HEK293T (cell line): ENCODE results near the gene SSR1.
"Not testable (repeated sequence)": the region's sequence is repeated elsewhere in the genome, so short reads cannot be mapped to it uniquely, and the experiment has no call there.

Experiments used
- CTCF ChIA-PET: fragments of 350-600 bp; formaldehyde crosslinking; extraction: SDS; loops from one replicate; lab custom pipeline; 2021; ENCODE audit warnings: antibody characterized with exemption, inconsistent platforms; lab: Yijun Ruan, JAX
- POLR2A ChIA-PET: fragments of 350-600 bp; formaldehyde crosslinking; extraction: SDS; loops from one replicate; lab custom pipeline; 2020; ENCODE audit warnings: antibody characterized with exemption, inconsistent platforms; lab: Yijun Ruan, JAX
- DNase-seq: peaks from one replicate; pipeline ENCODE4 v3.0.0; 2012; ENCODE audit warnings: mixed read lengths; ENCODE audit errors: extremely low spot score
- ARNT ChIP-seq: fragments of 450-650 bp; IDR thresholded peaks from 2 replicates; pipeline ENCODE4 v1.6.1; 2017; ENCODE audit warnings: mild to moderate bottlenecking
- BHLHE40 ChIP-seq: fragments of 450-650 bp; IDR thresholded peaks from 2 replicates; pipeline ENCODE4 v1.6.1; 2016; ENCODE audit warnings: mild to moderate bottlenecking, moderate library complexity, borderline replicate concordance
- CTBP1 ChIP-seq: fragments of 450-650 bp; IDR thresholded peaks from 2 replicates; pipeline ENCODE4 v1.6.1; 2016; ENCODE audit warnings: borderline replicate concordance
- ELF4 ChIP-seq: fragments of 450-650 bp; IDR thresholded peaks from 2 replicates; pipeline ENCODE4 v1.6.1; 2017; ENCODE audit warnings: antibody characterized with exemption
- FOXA1 ChIP-seq: fragments of 450-650 bp; IDR thresholded peaks from 2 replicates; pipeline ENCODE4 v1.6.1; 2016; ENCODE audit warnings: mild to moderate bottlenecking
- FOXK2 ChIP-seq: fragments of 450-650 bp; IDR thresholded peaks from 2 replicates; pipeline ENCODE4 v1.6.1; 2016; ENCODE audit warnings: mild to moderate bottlenecking
- FOXM1 ChIP-seq: fragments of 450-650 bp; IDR thresholded peaks from 2 replicates; pipeline ENCODE4 v1.6.1; 2017; ENCODE audit warnings: mild to moderate bottlenecking, borderline replicate concordance
- HDGF ChIP-seq: fragments of 450-650 bp; IDR thresholded peaks from 2 replicates; pipeline ENCODE4 v1.6.1; 2017; ENCODE audit warnings: antibody characterized with exemption, borderline replicate concordance
- L3MBTL2 ChIP-seq: fragments of 450-650 bp; conservative IDR thresholded peaks from 2 replicates; pipeline ENCODE4 v1.6.1; 2016; ENCODE audit warnings: mild to moderate bottlenecking
- LEF1 ChIP-seq: fragments of 450-650 bp; IDR thresholded peaks from 2 replicates; pipeline ENCODE4 v1.6.1; 2017; ENCODE audit warnings: mild to moderate bottlenecking, borderline replicate concordance
- NFRKB ChIP-seq: fragments of 450-650 bp; IDR thresholded peaks from 2 replicates; pipeline ENCODE4 v1.6.1; 2016; ENCODE audit warnings: mild to moderate bottlenecking, moderate library complexity
- PKNOX1 ChIP-seq: fragments of 450-650 bp; IDR thresholded peaks from 2 replicates; pipeline ENCODE4 v1.6.1; 2016
- SP1 ChIP-seq: fragments of 450-650 bp; IDR thresholded peaks from 2 replicates; pipeline ENCODE4 v1.6.1; 2017
- SUZ12 ChIP-seq: fragments of 450-650 bp; IDR thresholded peaks from 2 replicates; pipeline ENCODE4 v1.6.1; 2016; ENCODE audit warnings: mild to moderate bottlenecking
- TARDBP ChIP-seq: fragments of 450-650 bp; IDR thresholded peaks from 2 replicates; pipeline ENCODE4 v1.6.1; 2016
- ZNF384 ChIP-seq: fragments of 450-650 bp; IDR thresholded peaks from 2 replicates; pipeline ENCODE4 v1.6.1; 2016

Gene SSR1

GRCh38 chr6:7332090-7332745 lies 19.2 kb upstream of the SSR1 start:
- POLR2A ChIA-PET: interaction anchor here (0.8 to 1.6 kb wide), 2 partner anchors 19 to 58 kb away, joined by 3 to 5 read pairs; partner anchors contain the start of genes CAGE1, RIOK1 and SSR1
- TF ChIP-seq PKNOX1: no peak
- no peak for TF ChIP-seq L3MBTL2
- no peak for TF ChIP-seq ELF4
- no peak for TF ChIP-seq HDGF
- TF ChIP-seq TARDBP: no peak
- TF ChIP-seq LEF1: no peak
- no peak for TF ChIP-seq ZNF384
- no peak for TF ChIP-seq CTBP1
- no peak for DNase-seq
- CTCF ChIA-PET: interaction anchor here (0.6 kb wide), 1 partner anchor 132 kb away, joined by 4 read pairs; no protein-coding TSS in a partner anchor

DNA sequence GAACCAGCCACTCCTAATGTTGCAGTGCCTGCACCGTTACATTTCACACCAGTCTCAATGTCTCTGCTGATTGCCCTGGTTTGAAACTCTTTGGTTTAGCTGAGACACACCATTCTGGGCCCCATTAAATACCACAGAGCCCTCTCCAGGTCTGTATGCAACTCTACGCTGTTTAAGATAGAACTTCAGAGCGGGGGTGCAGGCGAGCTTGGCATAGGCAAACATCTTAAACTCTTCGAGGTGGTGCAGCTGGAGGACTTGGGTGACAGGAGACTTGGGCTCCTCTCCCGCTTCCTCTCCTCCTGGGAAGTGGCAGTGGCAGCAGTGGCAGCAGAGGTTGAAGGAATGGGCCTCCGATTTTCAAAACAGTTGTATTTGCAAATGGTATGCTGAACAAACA lies 18.5 kb upstream of the SSR1 start:
- DNase-seq: no peak
- TF ChIP-seq ZNF384 (no peak), SP1 (no peak), FOXK2 (no peak), LEF1 (no peak), HDGF (no peak), ARNT (no peak), TARDBP (no peak), ELF4 (no peak), SUZ12 (no peak), FOXA1 (no peak), L3MBTL2 (no peak), NFRKB (no peak), CTBP1 (no peak), FOXM1 (no peak), PKNOX1 (no peak), BHLHE40 (no peak)
- ChIA-PET CTCF (no interaction called here), POLR2A (interaction anchor here (1.6 kb wide), 1 partner anchor 18 kb away, joined by 5 read pairs; the partner anchor contains the start of gene SSR1)

- ChIA-PET POLR2A (interaction anchor here (1.0 kb wide), 1 partner anchor 15 kb away, joined by 5 read pairs; the partner anchor contains the start of gene SSR1), CTCF (no interaction called here)
- DNase-seq: no peak
These were observed 15.2 kb upstream of the SSR1 start for GRCh38 chr6:7328243-7328642.

GRCh38 chr6:7325750-7326149 lies 12.8 kb upstream of the SSR1 start:
- POLR2A ChIA-PET: no interaction called here
- DNase-seq: no peak
- CTCF ChIA-PET: no interaction called here
- no peak for TF ChIP-seq HDGF

More at GRCh38 chr6:7328243-7328642, 15.2 kb upstream of the SSR1 start:
- TF ChIP-seq FOXK2: no peak
- TF ChIP-seq NFRKB: no peak
- TF ChIP-seq ARNT: no peak
- no peak for TF ChIP-seq TARDBP
- no peak for TF ChIP-seq CTBP1
- TF ChIP-seq FOXA1: no peak

DNA sequence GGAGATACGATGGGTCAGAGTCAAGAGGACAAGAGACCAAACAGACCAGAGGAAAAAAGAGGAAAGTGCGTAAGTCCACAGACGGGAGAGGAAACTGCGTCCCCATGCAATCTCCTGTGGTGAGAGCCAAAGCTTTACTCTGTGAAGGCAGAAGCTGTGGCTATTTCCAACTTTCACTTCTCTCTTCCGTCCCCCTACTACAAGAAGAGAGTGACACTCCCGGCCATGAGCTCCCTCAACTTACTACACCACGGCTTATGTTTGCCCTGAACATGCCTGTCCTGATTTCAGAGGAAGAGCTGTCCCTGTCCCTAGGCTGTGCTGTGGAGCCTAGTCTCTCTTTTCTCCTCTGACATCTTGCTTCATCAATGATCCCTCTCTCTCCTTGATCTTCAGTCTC lies 11.5 kb upstream of the SSR1 start:
- no peak for DNase-seq
- ChIA-PET CTCF (no interaction called here), POLR2A (interaction anchor here (1.2 to 1.9 kb wide), 2 partner anchors 11 to 65 kb away, joined by 4 to 14 read pairs; partner anchors contain the start of genes CAGE1, RIOK1 and SSR1)
- TF ChIP-seq L3MBTL2 (no peak), SUZ12 (no peak), ELF4 (no peak), ARNT (no peak), NFRKB (no peak), TARDBP (no peak), FOXA1 (no peak), ZNF384 (no peak), CTBP1 (no peak), LEF1 (no peak), HDGF (no peak), BHLHE40 (no peak), FOXK2 (no peak), FOXM1 (no peak), SP1 (no peak), PKNOX1 (no peak)

DNA sequence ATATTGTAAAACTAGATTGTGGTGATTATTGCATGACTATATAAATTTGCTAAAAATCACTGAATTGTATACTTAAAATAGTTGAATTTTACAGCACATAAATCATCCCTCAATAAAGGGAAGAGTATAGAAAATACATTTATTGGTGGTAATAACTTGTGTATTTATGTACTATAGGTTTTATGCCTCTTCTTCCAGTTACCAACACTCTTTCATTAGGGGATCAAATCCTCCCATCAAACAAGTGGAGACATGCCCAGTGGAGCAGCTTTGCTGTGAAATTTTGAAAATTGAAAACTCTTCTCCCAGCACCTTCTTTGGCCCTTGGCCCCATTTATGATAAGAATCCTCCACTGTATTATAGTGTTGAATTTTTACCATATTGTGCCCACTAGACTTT lies 10.1 kb upstream of the SSR1 start:
- CTCF ChIA-PET: no interaction called here
- POLR2A ChIA-PET: no interaction called here
- TF ChIP-seq NFRKB (no peak), PKNOX1 (peak; percentile 23; the same call in 1 of the 2 replicates), L3MBTL2 (no peak)
- DNase-seq: no peak

DNA sequence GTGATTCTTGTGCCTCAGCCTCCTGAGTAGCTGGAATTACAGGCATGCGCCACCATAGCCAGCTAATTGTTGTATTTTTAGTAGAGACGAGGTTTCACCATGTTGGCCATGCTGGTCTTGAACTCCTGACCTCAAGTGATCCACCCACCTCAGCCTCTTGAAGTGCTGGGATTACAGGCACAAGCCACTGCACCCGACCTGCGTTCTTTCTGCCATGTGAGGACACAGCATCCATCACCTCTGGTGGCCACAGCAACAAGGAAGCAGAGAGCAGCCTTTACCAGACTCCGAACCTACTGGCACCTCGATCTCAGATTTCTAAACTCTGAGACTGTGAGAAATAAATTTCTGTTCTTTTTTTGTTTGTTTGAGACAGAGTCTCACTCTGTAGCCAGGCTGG lies 8.9 kb upstream of the SSR1 start:
- POLR2A ChIA-PET, CTCF ChIA-PET, DNase-seq: not testable (repeated sequence)

GRCh38 chr6:7319406-7319805 lies 6.4 kb upstream of the SSR1 start:
- DNase-seq, POLR2A ChIA-PET: not testable (repeated sequence)
- CTCF ChIA-PET: interaction anchor here (0.7 kb wide), 1 partner anchor 299 kb away, joined by 4 read pairs; no protein-coding TSS in a partner anchor
